AG09309 (cell line): ENCODE results near the gene SREBF2.

Experiments used
- DNase-seq: peaks from one replicate; pipeline ENCODE4 v3.0.0-alpha.2; 2010; ENCODE audit warnings: low read depth
- H3K4me3 ChIP-seq: 2 replicates; pipeline ENCODE4 v1.5.1; 2011; ENCODE audit warnings: mild to moderate bottlenecking, low read depth, low read length, moderate library complexity; ENCODE audit not compliant: control insufficient read depth
- TF ChIP-seq, protein P1 (sequence below): IDR thresholded peaks from 2 replicates; pipeline ENCODE4 v1.5.1; 2011; ENCODE audit warnings: mild to moderate bottlenecking, low read depth, low read length, inconsistent platforms; ENCODE audit not compliant: insufficient read depth, control insufficient read depth; ENCODE audit errors: missing control alignments

Gene SREBF2

DNA sequence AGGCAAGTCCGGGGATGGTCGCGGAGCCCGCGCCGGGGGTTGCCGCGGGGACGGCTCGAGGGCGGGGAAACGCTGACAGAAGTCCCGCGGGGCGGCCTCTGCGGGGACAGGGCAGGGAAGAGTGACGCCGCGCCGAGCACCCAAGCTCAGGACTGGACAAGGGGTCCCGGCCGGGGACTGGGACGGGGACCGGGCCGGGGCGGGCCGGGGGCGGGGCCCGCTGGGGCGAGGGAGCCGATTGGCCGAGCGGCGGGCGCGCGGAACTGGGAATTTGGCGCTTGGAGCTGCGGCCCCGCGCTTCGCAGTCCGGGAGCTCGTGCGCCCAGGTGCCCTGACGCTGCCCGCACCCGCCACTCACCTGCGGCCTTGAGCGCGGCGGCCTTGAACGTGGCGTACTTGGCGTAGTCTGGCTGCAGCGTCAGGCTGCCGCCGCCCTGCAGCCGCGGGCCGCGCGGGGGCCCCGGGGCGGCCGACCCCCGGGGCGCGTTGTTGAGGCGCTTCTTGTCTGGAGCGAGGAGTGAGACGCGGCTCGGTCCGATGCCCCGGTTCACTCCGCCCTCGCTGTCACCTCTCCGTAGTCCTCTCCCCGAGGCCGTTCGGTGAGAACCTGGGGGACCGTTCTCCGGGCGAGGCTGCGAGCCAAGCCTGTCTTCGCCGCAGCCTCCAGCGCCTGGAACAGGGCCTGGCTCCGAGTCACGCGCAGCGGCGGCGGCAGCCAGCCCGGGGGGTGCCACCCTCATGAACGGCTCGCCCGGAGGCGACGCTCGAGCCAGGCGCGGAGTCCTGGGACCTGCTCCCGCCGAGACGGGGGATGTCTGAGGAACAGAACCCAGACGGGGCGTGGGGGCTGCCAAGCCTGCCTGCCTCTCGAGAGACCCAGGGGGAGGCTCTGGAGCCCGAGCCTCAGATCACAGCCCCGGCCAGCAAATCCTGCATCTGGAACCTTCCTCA lies 77.4 kb downstream of the SREBF2 start:
- TF ChIP-seq, protein P1, sequence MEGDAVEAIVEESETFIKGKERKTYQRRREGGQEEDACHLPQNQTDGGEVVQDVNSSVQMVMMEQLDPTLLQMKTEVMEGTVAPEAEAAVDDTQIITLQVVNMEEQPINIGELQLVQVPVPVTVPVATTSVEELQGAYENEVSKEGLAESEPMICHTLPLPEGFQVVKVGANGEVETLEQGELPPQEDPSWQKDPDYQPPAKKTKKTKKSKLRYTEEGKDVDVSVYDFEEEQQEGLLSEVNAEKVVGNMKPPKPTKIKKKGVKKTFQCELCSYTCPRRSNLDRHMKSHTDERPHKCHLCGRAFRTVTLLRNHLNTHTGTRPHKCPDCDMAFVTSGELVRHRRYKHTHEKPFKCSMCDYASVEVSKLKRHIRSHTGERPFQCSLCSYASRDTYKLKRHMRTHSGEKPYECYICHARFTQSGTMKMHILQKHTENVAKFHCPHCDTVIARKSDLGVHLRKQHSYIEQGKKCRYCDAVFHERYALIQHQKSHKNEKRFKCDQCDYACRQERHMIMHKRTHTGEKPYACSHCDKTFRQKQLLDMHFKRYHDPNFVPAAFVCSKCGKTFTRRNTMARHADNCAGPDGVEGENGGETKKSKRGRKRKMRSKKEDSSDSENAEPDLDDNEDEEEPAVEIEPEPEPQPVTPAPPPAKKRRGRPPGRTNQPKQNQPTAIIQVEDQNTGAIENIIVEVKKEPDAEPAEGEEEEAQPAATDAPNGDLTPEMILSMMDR, result no peak
- no peak overlapping the region; the same call in 1 of the 2 replicates for H3K4me3 ChIP-seq

DNA sequence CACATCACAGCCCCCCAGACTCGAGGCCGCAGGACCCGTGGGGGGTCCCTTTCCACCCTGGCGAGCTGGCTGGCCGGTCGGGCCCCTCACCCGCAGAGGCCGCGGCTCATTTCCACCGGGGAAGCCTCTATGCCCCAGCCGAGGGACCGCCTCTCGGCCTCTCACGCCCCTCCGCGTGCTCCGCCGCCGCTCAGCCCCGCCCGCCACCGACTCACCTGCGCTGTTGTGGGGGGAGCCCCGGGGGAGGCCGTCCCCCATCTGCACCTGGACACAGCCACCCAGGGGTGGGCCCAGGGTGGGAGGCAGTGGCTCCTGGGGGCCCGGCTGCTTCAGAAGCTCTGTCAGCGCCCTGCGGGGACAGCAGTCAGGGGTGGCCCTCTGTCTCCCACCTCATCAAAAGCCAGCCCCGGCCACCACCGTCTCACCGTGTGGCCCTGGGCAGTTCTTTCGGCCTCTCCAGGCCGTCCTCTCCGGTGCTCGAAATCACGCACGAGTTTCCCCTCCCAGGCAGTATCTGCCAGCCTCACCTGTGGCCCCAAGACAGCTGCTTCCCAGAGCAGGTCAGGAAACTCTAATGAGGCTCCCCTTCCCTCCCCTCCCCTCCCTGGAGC lies 78.2 kb downstream of the SREBF2 start:
- no peak for DNase-seq
- H3K4me3 ChIP-seq, result no peak overlapping the region
- TF ChIP-seq, protein P1, result no peak

More for the DNA sequence above, 77.4 kb downstream of the SREBF2 start:
- DNase-seq, result no peak

DNA sequence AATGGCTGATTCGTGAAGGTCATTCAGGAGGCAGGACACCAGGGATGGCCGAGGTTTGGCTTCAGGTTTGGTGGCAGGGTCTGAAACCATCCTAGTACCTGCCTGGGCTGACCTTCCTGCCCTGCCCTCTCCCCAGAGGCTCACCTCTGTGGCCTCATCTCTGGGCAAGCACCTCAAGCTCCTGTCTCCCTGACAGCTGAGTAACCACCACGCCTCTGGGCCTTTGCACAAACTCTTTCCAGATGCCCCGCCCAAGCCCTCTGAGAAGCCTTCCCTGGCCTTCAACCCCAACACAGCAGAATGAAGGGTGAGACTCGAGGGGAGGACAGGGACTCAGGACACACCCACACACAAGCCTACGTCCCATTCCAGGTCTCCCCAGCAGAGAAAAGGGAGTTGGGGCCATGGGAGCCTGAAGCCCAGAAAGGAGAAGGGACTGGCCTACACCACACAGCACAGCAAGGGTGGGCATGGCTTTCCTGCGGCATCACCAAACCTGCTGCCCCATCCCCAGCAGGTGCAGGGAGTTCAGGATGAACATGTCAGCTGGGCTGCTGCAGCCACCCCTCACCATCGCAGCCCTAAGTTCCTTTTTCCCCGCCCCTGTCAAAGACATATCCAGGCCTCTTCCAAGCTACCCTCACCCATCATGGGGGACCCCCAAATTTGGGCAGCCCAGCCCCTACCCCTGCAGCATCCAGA lies 79.6 kb downstream of the SREBF2 start:
- DNase-seq, result no peak
- TF ChIP-seq, protein P1, result no peak
- no peak overlapping the region for H3K4me3 ChIP-seq

DNA sequence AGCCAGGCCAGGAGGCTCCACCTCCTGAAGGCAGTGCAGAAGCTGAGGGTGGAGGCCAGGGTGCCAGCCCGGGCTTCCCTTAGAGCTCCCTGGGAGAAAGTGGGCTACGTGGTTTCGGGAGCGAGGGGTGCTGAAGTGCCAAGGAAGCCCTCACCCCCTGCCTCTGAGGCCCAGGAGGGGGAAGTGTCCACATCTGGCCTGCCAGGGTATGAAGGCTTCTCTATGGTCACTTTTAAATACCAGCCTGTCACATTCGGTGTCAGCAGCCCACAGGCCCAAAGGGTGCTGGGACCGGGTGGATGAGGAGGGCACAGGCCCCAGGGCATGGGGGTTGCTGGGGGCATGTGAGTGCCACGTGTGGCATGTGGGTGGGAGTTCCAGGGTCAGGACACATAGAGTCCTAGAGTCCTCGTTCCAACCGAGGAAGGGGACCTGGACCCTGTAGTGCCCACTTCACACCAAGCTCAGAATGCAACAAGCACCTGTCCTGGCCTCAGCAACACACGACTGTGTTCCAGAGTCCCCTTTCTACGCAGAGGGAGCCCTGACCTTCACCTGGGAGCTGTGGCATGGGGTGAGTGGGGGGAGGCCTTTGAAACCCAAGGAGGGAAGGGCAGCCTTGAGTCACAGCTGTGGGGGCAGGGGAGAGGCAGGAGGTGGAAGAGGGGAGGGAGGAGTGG lies 80.3 kb downstream of the SREBF2 start:
- no peak overlapping the region for H3K4me3 ChIP-seq
- TF ChIP-seq, protein P1, result no peak
- no peak for DNase-seq

DNA sequence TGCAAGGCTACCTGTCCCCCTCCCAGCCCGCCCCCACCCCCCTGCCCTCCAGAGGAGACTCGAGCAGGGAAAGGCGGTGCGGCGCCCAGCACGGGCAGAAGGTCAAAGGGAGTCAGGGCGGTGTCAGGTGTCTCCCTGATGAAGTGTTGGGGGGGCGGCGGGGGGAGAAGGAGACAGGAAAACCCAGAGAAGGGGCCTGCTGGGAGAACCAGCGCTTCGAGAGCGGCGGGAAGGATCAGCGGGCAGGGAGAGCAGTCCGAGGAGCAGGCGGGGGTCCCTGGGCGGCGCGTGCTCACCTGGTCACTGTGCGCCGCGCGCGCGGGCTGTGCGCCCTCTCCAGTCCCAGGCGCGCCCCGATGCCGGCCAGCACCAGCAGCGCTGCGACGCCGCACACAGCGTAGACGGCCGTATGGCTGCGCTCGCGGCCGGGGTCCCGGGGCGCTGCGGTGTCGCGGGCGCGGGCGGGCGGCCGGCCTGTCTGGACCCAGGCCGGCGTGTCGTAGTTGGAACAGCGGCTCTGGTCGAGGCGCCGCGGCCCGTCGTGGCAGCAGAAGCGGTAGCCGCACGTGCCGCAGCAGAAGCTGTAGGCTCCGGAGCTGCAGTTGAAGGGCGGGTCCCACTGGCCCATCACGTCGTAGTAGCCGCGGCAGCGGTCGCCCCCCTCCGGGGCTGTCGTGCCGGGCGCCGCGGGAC lies 81.1 kb downstream of the SREBF2 start:
- TF ChIP-seq, protein P1, result no peak
- no peak for DNase-seq
- H3K4me3 ChIP-seq, result no peak overlapping the region
